B cell (primary cell): Measurements from ENCODE around the gene CHIC2. TPM values are rescaled to one million over a fixed set of nuclear protein-coding genes. Genes with fewer than 3 reads are reported as not detected.

Experiments used
- ATAC-seq: fragments of 200-7000 bp; cut with Tn5 transposase; one replicate; pipeline ENCODE4 v1.10.0; 2021; ENCODE audit warnings: low read depth, mild to moderate bottlenecking, moderate number of reproducible peaks, moderate library complexity
- CTCF ChIA-PET: fragments of 350-600 bp; sonication (Branson Sonifier 250); formaldehyde crosslinking; loops from one replicate; lab custom pipeline; 2021; ENCODE audit warnings: antibody characterized with exemption, inconsistent platforms; lab: Charles Lee
- POLR2A ChIA-PET: fragments of 350-600 bp; sonication (Branson Sonifier 250); formaldehyde crosslinking; loops from one replicate; lab custom pipeline; 2021; ENCODE audit warnings: antibody characterized with exemption; lab: Charles Lee
- DNase-seq: peaks from one replicate; pipeline ENCODE4 v3.0.0; 2013
- H2AFZ ChIP-seq: 2 replicates; pipeline ENCODE4 v1.6.1; 2012; ENCODE audit warnings: mild to moderate bottlenecking, low read depth, low read length; ENCODE audit not compliant: insufficient read depth, poor library complexity, severe bottlenecking
- H3K27ac ChIP-seq, 2 donors: 1 replicate in 1 of 2; 2 replicates in 1 of 2; pipeline ENCODE4 v1.5.1; 2012 to 2013; ENCODE audit warnings: low read length in 2 of 2, mild to moderate bottlenecking in 2 of 2, moderate library complexity in 1 of 2
- H3K27me3 ChIP-seq, 4 experiments: fragments of 200-600 bp in 1 of 4; sonication (generic) in 1 of 4; replicated peaks in 1 of 4; 1 replicate in 2 of 4; 2 replicates in 2 of 4; pipeline versions ENCODE4 v1.6.1 to v1.7.0; 2013 to 2016; ENCODE audit warnings: low read length in 3 of 4, mild to moderate bottlenecking in 2 of 4, mixed read lengths in 1 of 4, moderate library complexity in 1 of 4; ENCODE audit not compliant: insufficient read depth in 4 of 4, control insufficient read depth in 3 of 4; ENCODE audit errors: control extremely low read depth in 1 of 4
- H3K36me3 ChIP-seq, 2 experiments: replicated peaks in 1 of 2; 1 replicate in 1 of 2; 2 replicates in 1 of 2; pipeline versions ENCODE4 v1.6.1 to v1.7.1; 2013; ENCODE audit warnings: low read length in 1 of 2; ENCODE audit not compliant: insufficient read depth in 2 of 2, control insufficient read depth in 1 of 2; ENCODE audit errors: control extremely low read depth in 1 of 2, extremely low read depth in 1 of 2
- H3K4me1 ChIP-seq, 2 donors: fragments of 200-600 bp in 1 of 2; sonication (generic) in 1 of 2; 1 replicate in 1 of 2; 2 replicates in 1 of 2; pipeline versions ENCODE4 v1.5.1 to v1.6.1; 2013 to 2017; ENCODE audit warnings: low read length in 2 of 2; ENCODE audit not compliant: control insufficient read depth in 2 of 2, insufficient read depth in 2 of 2
- H3K4me2 ChIP-seq: replicated peaks from 2 replicates; pipeline ENCODE3; 2012; ENCODE audit warnings: mild to moderate bottlenecking, low read depth, low read length; ENCODE audit not compliant: poor library complexity, severe bottlenecking
- H3K4me3 ChIP-seq, 5 experiments: fragments of 200-600 bp in 1 of 5; sonication (generic) in 1 of 5; 1 replicate in 3 of 5; 2 replicates in 2 of 5; pipeline versions ENCODE4 v1.5.1 to v1.7.0; 2011 to 2016; ENCODE audit warnings: low read length in 4 of 5, mild to moderate bottlenecking in 4 of 5, low read depth in 2 of 5, control low read depth in 1 of 5, moderate library complexity in 1 of 5; ENCODE audit not compliant: insufficient read depth in 1 of 5; ENCODE audit errors: control extremely low read depth in 1 of 5, extremely low read depth in 1 of 5
- H3K79me2 ChIP-seq: fragments of 200-600 bp; sonication (generic); one replicate; pipeline ENCODE4 v1.6.0; 2016; ENCODE audit warnings: low read length; ENCODE audit not compliant: control insufficient read depth, insufficient read depth
- H3K9ac ChIP-seq: fragments of 200-600 bp; sonication (generic); 2 replicates; pipeline ENCODE4 v1.6.1; 2017; ENCODE audit warnings: mild to moderate bottlenecking, low read length, moderate library complexity
- H3K9me3 ChIP-seq, 3 donors: one replicate each; pipeline versions ENCODE4 v1.6.1 to v1.7.1; 2013; ENCODE audit warnings: low read length in 2 of 3; ENCODE audit not compliant: control insufficient read depth in 2 of 3, insufficient read depth in 1 of 3; ENCODE audit errors: control extremely low read depth in 1 of 3
- H4K20me1 ChIP-seq: 2 replicates; pipeline ENCODE4 v1.6.0; 2012; ENCODE audit warnings: mild to moderate bottlenecking, low read length; ENCODE audit not compliant: insufficient read depth, control insufficient read depth, poor library complexity, severe bottlenecking
- H3K27ac Mint-ChIP-seq: one replicate; pipeline ENCODE4 v1.8.0; 2021; ENCODE audit warnings: mixed read lengths
- H3K27me3 Mint-ChIP-seq: one replicate; pipeline ENCODE4 v1.8.0; 2021; ENCODE audit warnings: mixed read lengths
- H3K4me1 Mint-ChIP-seq: one replicate; pipeline ENCODE4 v1.8.0; 2021; ENCODE audit warnings: mixed read lengths
- H3K4me3 Mint-ChIP-seq: one replicate; pipeline ENCODE4 v1.8.0; 2021; ENCODE audit warnings: mixed read lengths
- H3K9me3 Mint-ChIP-seq: one replicate; pipeline ENCODE4 v1.8.0; 2022; ENCODE audit warnings: mixed read lengths; ENCODE audit not compliant: insufficient read depth
- EZH2 ChIP-seq: IDR thresholded peaks from 2 replicates; pipeline ENCODE4 v1.6.1; 2012; ENCODE audit warnings: borderline replicate concordance, low read depth, mild to moderate bottlenecking, moderate library complexity, low read length; ENCODE audit not compliant: insufficient read depth, poor library complexity, severe bottlenecking
- intact Hi-C: fragments of 100-400 bp; cut with micrococcal nuclease; formaldehyde crosslinking; loops from one replicate; pipeline ENCODE4 v1.10.0; 2022
- polyA plus RNA-seq: library from polyadenylated mRNA; depleted of rRNA; stranded (reverse); fragments of >200 nt; gene quantifications from 2 replicates; pipeline ENCODE4 v1.2.3, GENCODE V29; 2012
- total RNA-seq, 2 donors: library from RNA; stranded (reverse); fragments of 120-200 nt in 1 of 2; gene quantifications; 1 replicate in 1 of 2; 2 replicates in 1 of 2; pipeline versions ENCODE4 v1.2.3 to v1.2.4, GENCODE V29; 2013 to 2022
- TF ChIP-seq, protein P1 (sequence below): fragments of 200-600 bp; IDR thresholded peaks from one replicate; pipeline ENCODE4 v1.8.0; 2022; ENCODE audit warnings: antibody characterized with exemption, mild to moderate bottlenecking

The CHIC2 gene
- total and polyA plus RNA-seq, 2 donors (not counting 1 experiment from before 2014, with no cell fraction given), result 20.2 to 37.7 TPM

GRCh38 chr4:54076673-54077072, 12.3 kb upstream of the CHIC2 start:
- Histone ChIP-seq H3K9ac (no peak overlapping the region), H4K20me1 (no peaks in the 10 kb centered on the region), H3K27ac (no peak overlapping the region), H2AFZ (no peak overlapping the region), H3K4me1 (no peaks in the 10 kb centered on the region), H3K4me3 (no peak overlapping the region), H3K27me3 (peaks cover 0 to 8% (median 5%) of the 10 kb centered on the region in 4 experiments), H3K79me2 (no peaks in the 10 kb centered on the region), H3K4me2 (no peak overlapping the region), H3K36me3 (no peaks in the 10 kb centered on the region), H3K9me3 (no peaks in the 10 kb centered on the region)
- no peaks in the 10 kb centered on the region for H3K9me3 Mint-ChIP-seq
- CTCF ChIA-PET, result no interaction called here
- H3K4me1 Mint-ChIP-seq, result no peaks in the 10 kb centered on the region
- ATAC-seq (no peak), DNase-seq (no peak)
- POLR2A ChIA-PET, result no interaction called here
- intact Hi-C loops, result no loop called here
- TF ChIP-seq, protein P1, sequence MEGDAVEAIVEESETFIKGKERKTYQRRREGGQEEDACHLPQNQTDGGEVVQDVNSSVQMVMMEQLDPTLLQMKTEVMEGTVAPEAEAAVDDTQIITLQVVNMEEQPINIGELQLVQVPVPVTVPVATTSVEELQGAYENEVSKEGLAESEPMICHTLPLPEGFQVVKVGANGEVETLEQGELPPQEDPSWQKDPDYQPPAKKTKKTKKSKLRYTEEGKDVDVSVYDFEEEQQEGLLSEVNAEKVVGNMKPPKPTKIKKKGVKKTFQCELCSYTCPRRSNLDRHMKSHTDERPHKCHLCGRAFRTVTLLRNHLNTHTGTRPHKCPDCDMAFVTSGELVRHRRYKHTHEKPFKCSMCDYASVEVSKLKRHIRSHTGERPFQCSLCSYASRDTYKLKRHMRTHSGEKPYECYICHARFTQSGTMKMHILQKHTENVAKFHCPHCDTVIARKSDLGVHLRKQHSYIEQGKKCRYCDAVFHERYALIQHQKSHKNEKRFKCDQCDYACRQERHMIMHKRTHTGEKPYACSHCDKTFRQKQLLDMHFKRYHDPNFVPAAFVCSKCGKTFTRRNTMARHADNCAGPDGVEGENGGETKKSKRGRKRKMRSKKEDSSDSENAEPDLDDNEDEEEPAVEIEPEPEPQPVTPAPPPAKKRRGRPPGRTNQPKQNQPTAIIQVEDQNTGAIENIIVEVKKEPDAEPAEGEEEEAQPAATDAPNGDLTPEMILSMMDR, result no peak
- TF ChIP-seq EZH2, result no peak
- no peak overlapping the region for H3K4me3 Mint-ChIP-seq
- H3K27ac Mint-ChIP-seq, result no peak overlapping the region
- peaks cover 32% of the 10 kb centered on the region for H3K27me3 Mint-ChIP-seq

GRCh38 chr4:54074381-54074780, 10.0 kb upstream of the CHIC2 start:
- no peak overlapping the region for H3K27ac ChIP-seq
- H3K27me3 Mint-ChIP-seq, result peaks cover 25% of the 10 kb centered on the region
- intact Hi-C loops, result no loop called here
- no peak overlapping the region for H3K4me2 ChIP-seq
- TF ChIP-seq, protein P1, result no peak
- TF ChIP-seq EZH2, result no peak
- no peaks in the 10 kb centered on the region for H3K79me2 ChIP-seq
- no peaks in the 10 kb centered on the region for H4K20me1 ChIP-seq
- no peaks in the 10 kb centered on the region for H3K4me1 Mint-ChIP-seq
- ChIA-PET CTCF (no interaction called here), POLR2A (no interaction called here)
- no peak overlapping the region for H3K9ac ChIP-seq
- H3K9me3 ChIP-seq, result no peaks in the 10 kb centered on the region
- no peak overlapping the region for H3K4me3 ChIP-seq
- ATAC-seq, result no peak
- H3K9me3 Mint-ChIP-seq, result no peaks in the 10 kb centered on the region
- H3K36me3 ChIP-seq, result no peaks in the 10 kb centered on the region
- H3K27ac Mint-ChIP-seq, result no peak overlapping the region
- DNase-seq, result no peak
- no peak overlapping the region for H3K4me3 Mint-ChIP-seq
- H3K27me3 ChIP-seq, result peaks cover 0 to 8% (median 3%) of the 10 kb centered on the region in 4 experiments
- H3K4me1 ChIP-seq, result no peaks in the 10 kb centered on the region
- H2AFZ ChIP-seq, result no peak overlapping the region
